Ishikawa (cell line): ENCODE data around the gene SLC27A1.

Source experiments
- CEBPB ChIP-seq: IDR thresholded peaks from 2 replicates; pipeline ENCODE4 v1.6.1; 2012
- CREB1 ChIP-seq: IDR thresholded peaks from 2 replicates; pipeline ENCODE4 v1.6.1; 2012; ENCODE audit warnings: low read depth
- EGR1 ChIP-seq: IDR thresholded peaks from 2 replicates; pipeline ENCODE4 v1.6.1; 2012
- EP300 ChIP-seq: IDR thresholded peaks from 2 replicates; pipeline ENCODE4 v1.6.1; 2012; ENCODE audit warnings: borderline replicate concordance
- FOXM1 ChIP-seq: IDR thresholded peaks from 2 replicates; pipeline ENCODE4 v1.6.1; 2012; ENCODE audit warnings: low read depth, borderline replicate concordance
- NFIC ChIP-seq: IDR thresholded peaks from 2 replicates; pipeline ENCODE4 v1.6.1; 2012
- RAD21 ChIP-seq: IDR thresholded peaks from 2 replicates; pipeline ENCODE4 v1.6.1; 2012; ENCODE audit warnings: low read depth
- TAF1 ChIP-seq: IDR thresholded peaks from 2 replicates; pipeline ENCODE4 v1.6.1; 2012; ENCODE audit warnings: low read depth, mild to moderate bottlenecking
- TCF12 ChIP-seq: IDR thresholded peaks from 2 replicates; pipeline ENCODE4 v1.6.1; 2012; ENCODE audit warnings: low read depth
- TEAD4 ChIP-seq: IDR thresholded peaks from 2 replicates; pipeline ENCODE4 v1.6.1; 2012
- YY1 ChIP-seq: IDR thresholded peaks from 2 replicates; pipeline ENCODE4 v1.6.1; 2012; ENCODE audit warnings: low read depth
- ZBTB7A ChIP-seq: IDR thresholded peaks from 2 replicates; pipeline ENCODE4 v1.6.1; 2012; ENCODE audit warnings: low read depth
- TF ChIP-seq, protein P1 (sequence below): IDR thresholded peaks from 2 replicates; pipeline ENCODE4 v1.6.1; 2012
- TF ChIP-seq, protein P2 (sequence below): IDR thresholded peaks from 2 replicates; pipeline ENCODE4 v1.6.1; 2012
- TF ChIP-seq, protein P3 (sequence below): IDR thresholded peaks from 2 replicates; pipeline ENCODE4 v1.6.1; 2012; ENCODE audit warnings: low read depth, mild to moderate bottlenecking

The SLC27A1 gene

DNA sequence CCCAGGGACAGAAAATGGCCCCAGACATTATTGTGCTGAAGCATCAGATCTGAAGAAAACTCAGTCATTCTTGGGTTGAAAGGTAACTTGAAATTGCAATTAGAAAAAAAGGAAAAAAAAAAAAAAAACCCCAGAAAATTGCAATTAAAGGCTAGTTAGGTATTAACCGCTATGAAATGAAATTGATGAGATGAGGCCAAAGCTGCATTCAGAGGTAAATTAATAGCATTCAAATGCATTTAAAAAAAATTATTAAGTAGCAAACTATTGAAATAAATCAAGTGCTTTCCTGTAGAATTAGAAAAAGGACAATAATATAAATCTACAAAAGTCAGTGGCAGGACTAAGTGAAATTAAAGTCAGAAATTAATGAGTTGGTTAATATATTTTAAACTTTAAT, 47.6 kb downstream of the SLC27A1 start:
- TF ChIP-seq EP300 (no peak), ZBTB7A (no peak), TAF1 (no peak), CREB1 (no peak), NFIC (no peak), TCF12 (no peak), RAD21 (no peak), CEBPB (no peak), EGR1 (no peak), TEAD4 (no peak), FOXM1 (no peak), YY1 (no peak)
- TF ChIP-seq, protein P1, sequence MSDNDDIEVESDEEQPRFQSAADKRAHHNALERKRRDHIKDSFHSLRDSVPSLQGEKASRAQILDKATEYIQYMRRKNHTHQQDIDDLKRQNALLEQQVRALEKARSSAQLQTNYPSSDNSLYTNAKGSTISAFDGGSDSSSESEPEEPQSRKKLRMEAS = no peak
- TF ChIP-seq, protein P2, sequence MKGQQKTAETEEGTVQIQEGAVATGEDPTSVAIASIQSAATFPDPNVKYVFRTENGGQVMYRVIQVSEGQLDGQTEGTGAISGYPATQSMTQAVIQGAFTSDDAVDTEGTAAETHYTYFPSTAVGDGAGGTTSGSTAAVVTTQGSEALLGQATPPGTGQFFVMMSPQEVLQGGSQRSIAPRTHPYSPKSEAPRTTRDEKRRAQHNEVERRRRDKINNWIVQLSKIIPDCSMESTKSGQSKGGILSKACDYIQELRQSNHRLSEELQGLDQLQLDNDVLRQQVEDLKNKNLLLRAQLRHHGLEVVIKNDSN = no peak
- TF ChIP-seq, protein P3, sequence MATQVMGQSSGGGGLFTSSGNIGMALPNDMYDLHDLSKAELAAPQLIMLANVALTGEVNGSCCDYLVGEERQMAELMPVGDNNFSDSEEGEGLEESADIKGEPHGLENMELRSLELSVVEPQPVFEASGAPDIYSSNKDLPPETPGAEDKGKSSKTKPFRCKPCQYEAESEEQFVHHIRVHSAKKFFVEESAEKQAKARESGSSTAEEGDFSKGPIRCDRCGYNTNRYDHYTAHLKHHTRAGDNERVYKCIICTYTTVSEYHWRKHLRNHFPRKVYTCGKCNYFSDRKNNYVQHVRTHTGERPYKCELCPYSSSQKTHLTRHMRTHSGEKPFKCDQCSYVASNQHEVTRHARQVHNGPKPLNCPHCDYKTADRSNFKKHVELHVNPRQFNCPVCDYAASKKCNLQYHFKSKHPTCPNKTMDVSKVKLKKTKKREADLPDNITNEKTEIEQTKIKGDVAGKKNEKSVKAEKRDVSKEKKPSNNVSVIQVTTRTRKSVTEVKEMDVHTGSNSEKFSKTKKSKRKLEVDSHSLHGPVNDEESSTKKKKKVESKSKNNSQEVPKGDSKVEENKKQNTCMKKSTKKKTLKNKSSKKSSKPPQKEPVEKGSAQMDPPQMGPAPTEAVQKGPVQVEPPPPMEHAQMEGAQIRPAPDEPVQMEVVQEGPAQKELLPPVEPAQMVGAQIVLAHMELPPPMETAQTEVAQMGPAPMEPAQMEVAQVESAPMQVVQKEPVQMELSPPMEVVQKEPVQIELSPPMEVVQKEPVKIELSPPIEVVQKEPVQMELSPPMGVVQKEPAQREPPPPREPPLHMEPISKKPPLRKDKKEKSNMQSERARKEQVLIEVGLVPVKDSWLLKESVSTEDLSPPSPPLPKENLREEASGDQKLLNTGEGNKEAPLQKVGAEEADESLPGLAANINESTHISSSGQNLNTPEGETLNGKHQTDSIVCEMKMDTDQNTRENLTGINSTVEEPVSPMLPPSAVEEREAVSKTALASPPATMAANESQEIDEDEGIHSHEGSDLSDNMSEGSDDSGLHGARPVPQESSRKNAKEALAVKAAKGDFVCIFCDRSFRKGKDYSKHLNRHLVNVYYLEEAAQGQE = no peak

DNA sequence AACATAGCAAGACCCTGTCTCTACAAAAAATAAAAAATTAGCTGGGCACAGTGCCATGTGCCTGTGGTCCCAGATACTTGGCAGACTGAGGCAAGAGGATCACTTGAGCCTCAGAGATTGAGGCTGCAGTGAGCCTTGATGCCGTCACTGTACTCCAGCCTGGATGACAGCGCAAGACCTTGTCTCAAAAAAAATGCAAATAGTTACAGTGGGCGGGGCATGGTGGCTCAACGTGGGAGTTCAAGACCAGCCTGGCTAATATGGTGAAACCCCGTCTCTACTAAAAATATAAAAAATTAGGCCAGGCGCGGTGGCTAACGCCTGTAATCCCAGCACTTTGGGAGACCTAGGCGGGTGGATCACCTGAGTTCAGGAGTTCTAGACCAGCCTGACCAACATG, 49.6 kb downstream of the SLC27A1 start:
- TF ChIP-seq ZBTB7A (no peak), FOXM1 (no peak)
- TF ChIP-seq, protein P2 = no peak

DNA sequence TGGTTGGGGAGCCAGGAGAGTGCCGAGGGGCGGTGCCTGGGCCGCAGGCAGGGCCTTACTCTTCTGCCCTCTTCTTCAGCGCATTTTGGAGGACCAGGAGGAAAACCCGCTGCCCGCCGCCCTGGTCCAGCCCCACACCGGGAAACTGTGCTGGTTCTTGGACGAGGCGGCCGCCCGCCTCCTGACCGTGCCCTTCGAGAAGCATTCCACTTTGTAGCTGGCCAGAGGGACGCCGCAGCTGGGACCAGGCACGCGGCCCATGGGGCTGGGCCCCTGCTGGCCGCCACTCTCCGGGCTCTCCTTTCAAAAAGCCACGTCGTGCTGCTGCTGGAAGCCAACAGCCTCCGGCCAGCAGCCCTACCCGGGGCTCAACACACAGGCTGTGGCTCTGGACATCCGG, 50.5 kb downstream of the SLC27A1 start:
- TF ChIP-seq YY1 (no peak), CREB1 (no peak)

DNA sequence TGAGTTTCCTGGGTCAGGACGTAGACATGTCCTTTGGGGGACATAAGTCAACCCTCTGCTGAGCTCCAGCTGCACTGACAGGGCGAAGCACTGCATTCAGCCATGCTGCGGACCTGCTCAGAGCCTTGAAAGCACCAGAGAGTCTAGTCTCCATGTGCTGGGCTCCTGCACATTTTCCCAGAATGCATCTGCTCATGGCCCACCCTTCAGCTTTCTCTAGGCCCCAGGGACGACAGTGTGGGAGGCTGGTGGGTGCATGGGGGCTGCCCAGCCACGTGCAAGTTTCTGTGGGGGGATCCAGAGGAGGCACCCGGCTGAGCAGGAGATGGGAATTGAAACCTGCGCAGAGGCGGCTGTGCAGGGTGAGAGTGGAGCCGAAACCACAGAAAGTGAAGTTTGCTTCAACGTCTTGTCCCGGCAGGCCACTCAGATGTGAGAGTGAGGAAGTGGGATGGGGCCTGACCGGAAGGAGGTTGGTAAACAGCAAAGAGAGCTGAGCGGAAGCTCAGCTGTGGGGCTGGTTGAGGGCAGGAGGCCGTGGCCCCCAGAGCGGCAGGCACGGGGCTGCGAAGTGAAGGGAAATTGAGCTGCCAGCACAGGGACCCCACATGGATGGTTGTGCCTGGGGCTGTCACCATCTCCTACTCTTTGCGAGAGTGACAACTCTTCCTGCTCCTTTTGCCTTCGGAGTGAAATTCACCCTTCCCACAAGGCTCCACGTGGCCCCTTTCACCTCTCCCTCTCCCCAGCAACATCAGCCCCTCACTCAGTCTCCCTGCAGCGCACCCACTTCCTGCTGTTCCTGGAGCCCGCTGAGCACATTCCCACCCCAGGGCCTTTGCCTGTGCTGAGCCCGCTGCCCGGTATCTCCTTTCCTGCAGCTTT, 52.9 kb downstream of the SLC27A1 start:
- TF ChIP-seq TAF1 (no peak), RAD21 (no peak), NFIC (no peak), CEBPB (no peak), EP300 (no peak), EGR1 (no peak), TEAD4 (no peak), YY1 (no peak), ZBTB7A (no peak), CREB1 (no peak), TCF12 (no peak), FOXM1 (no peak)
- TF ChIP-seq, protein P3 = no peak
- TF ChIP-seq, protein P2 = no peak
- TF ChIP-seq, protein P1 = no peak

DNA sequence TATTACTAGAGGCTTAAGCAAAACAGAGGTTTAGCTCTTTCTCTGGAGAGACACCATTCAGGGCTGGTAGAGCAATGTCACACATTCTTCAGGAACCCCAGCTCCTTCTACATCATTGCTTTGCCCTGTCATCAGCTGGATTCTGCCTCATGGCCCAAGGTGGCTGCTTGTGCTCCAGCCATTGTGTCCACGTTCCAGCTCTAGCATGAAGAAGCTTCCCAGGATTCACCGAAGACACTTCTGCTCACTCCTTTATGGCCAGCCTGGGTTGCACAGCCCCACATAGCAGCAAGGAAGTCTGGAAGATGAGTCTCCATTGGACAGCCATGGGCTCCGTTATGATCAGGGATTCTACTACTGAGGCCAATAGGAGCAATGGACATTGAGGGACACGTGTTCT, 54.3 kb downstream of the SLC27A1 start:
- TF ChIP-seq, protein P2 = no peak
- no peak for TF ChIP-seq TAF1
- TF ChIP-seq CREB1 = no peak
- no peak for TF ChIP-seq FOXM1
- TF ChIP-seq YY1 = no peak
- TF ChIP-seq TCF12 = no peak
- TF ChIP-seq NFIC = no peak
- TF ChIP-seq TEAD4 = no peak
- no peak for TF ChIP-seq EGR1
- TF ChIP-seq, protein P1 = no peak
- TF ChIP-seq RAD21 = no peak
- TF ChIP-seq CEBPB = no peak
- TF ChIP-seq EP300 = no peak
- no peak for TF ChIP-seq ZBTB7A
- TF ChIP-seq, protein P3 = no peak
